Subcutaneous adipose tissue (tissue), 4 donors: ENCODE results near the gene COL9A2. TPM values are rescaled to one million over a fixed set of nuclear protein-coding genes. Genes with fewer than 3 reads are reported as not detected.

ENCODE experiments used
- CTCF ChIP-seq: fragments of 450-650 bp; IDR thresholded peaks from one replicate; pipeline ENCODE4 v1.5.1; 2016; ENCODE audit warnings: low read depth, mild to moderate bottlenecking, control low read depth, antibody characterized with exemption, moderate library complexity
- total RNA-seq, 4 donors: library from RNA; depleted of rRNA; stranded (reverse); fragments of >200 nt; gene quantifications; one replicate each; pipeline ENCODE4 v1.1.0, GENCODE V29; 2016

The COL9A2 gene
- total RNA-seq, 4 donors from 2014 or later, result 0.65 to 7.8 (median 4.1) TPM

GRCh38 chr1:40300651-40301050, 16.4 kb downstream of the COL9A2 start:
- TF ChIP-seq CTCF, result no peak

- TF ChIP-seq CTCF, result no peak
Measured at GRCh38 chr1:40300249-40300567, 16.9 kb downstream of the COL9A2 start.

- no peak for TF ChIP-seq CTCF
Measured at GRCh38 chr1:40299366-40300248, 17.5 kb downstream of the COL9A2 start.

GRCh38 chr1:40291293-40291692, 25.8 kb downstream of the COL9A2 start:
- no peak for TF ChIP-seq CTCF

- TF ChIP-seq CTCF, result no peak
Measured at GRCh38 chr1:40281853-40282252, 35.2 kb downstream of the COL9A2 start.

- no peak for TF ChIP-seq CTCF
Measured at GRCh38 chr1:40276122-40276521, 41.0 kb downstream of the COL9A2 start.

GRCh38 chr1:40274331-40274730, 42.8 kb downstream of the COL9A2 start:
- no peak for TF ChIP-seq CTCF
